KBM-7 (cell line): ENCODE data around the gene EEF1G.
A peak's percentile ranks its signal among the peaks of the same experiment; 100 is the strongest.
"Not testable (repeated sequence)": the region's sequence is repeated elsewhere in the genome, so short reads cannot be mapped to it uniquely, and the experiment has no call there.

ENCODE experiments used
- DNase-seq: peaks from one replicate; pipeline ENCODE4 v3.0.0-alpha.2; 2015
- in situ Hi-C: fragments of 300-500 bp; cut with MboI; formaldehyde crosslinking; loops from 2 replicates; pipeline ENCODE4 v1.14.3; 2020; ENCODE audit warnings: low sequenced_read_pairs, low pct_unique_long_range_greater_than_20kb, mixed read lengths

The EEF1G gene

DNA sequence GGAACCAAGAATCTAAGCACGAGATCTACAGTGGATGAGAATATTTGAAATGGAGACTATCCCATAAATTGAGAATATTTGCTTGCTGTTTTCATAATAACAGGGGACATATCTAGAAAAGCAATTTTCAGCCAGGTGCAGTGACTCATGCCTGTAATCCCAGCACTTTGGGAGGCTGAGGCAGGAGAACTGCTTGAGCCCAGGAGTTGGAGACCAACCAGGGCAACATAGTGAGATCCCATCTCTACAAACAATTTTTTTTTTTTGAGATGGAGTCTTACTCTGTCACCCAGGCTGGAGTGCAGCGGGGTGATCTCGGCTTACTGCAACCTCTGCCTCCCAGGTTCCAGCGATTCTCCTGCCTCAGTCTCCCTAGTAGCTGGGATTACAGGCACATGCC, 8.0 kb upstream of the EEF1G start:
- in situ Hi-C loops, DNase-seq: not testable (repeated sequence)

DNA sequence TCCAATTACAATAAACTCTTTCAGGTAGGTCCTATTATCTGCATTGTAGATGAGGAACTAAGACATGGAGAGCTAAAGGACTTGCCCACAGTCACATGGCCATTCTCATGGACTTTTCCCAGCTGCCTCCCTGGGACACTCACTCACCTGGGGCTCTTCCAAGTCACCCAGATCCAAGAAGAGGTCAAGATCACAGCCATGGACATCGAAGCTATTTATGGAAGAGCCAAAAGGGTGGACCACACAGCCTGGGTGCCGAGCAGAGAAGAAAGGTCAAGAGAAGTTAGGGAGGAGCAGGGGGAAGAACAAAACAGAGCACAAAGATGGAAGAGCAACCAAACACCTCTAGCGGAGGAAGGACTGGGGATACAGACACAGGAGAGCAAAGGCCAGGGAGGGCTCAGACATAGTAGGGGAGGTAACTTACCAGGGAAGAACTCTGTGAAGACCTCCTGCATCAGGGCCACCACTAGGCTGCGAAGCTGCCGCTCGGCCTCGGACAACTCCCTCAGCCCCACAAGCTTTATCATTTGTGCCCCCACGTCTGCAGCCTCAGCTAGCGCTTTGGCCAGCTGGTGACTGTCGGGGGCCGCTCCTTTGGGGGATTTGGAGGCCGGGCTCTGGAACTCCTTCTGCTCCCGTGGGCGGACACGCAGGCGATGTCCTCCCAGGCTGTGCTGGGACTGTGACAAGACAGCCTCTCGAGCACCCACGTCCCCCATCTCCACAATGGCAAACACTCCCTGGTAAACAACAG, 7.4 kb upstream of the EEF1G start:
- no peak for DNase-seq
- in situ Hi-C loops, result no loop called here

- in situ Hi-C loops, result no loop called here
Observed at GRCh38 chr11:62579252-62579651, 5.6 kb upstream of the EEF1G start.

GRCh38 chr11:62578541-62578940, 4.8 kb upstream of the EEF1G start:
- no peak for DNase-seq
- in situ Hi-C loops, result no loop called here

More at GRCh38 chr11:62579252-62579651, 5.6 kb upstream of the EEF1G start:
- no peak for DNase-seq

GRCh38 chr11:62577046-62577714, 3.5 kb upstream of the EEF1G start:
- DNase-seq, result no peak
- in situ Hi-C loops, result no loop called here

DNA sequence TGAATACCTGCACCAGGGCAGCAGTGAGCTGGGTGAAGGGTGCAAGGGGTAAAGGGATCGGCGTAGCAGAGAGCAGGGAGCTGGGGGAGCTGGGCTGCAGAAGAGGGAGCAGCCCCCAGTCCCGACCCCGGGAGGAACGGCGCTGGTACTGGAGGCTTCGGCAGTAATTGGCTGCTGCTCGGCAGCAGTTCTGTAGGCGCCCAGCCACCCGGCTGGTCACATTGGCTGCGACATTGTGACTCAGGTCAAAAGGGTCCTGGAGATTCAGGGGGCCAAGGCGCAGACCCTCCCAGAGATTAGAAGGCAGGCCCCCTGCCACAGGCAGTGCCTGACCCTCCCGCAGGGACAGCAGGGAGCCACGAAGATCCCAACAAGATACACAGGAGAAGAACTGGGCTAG, 2.1 kb upstream of the EEF1G start:
- DNase-seq, result no peak
- in situ Hi-C loops, result no loop called here

GRCh38 chr11:62575156-62575555, 1.5 kb upstream of the EEF1G start:
- DNase-seq, result no peak
- in situ Hi-C loops, result no loop called here

DNA sequence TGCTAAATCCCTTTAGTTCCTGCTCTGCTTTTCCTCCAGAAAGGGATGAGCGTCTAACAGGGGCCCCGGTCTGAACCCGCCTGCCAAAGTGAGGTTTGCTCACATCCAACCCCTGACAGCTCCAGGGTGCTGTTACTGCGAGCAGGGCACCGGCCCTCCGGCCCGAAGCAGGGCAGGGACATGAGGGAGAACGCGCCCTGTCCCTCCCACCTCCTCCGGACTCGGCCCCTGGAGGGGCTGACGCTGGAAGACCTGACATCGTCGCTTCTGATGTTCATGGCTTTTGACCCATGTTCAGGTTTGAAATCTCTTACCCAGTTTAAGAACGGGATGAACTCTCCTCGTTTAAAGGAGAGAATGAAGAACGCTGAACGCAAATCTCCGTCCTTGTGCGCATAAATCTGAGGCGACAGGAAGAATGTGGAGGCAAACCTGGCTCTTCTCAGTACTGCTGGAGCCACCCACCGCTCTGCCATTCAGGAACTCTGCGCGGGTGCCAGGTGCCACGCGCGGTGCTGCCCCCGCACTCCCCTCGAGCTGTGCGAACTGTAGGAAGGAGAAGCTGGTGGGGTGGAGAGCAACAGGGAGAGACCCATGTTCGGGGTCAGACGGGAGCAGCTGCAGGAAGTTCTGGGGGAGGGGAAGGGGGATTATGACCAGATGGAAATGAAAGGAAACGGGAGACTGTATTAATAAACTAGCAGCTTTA, 826 bp upstream of the EEF1G start:
- in situ Hi-C loops, result no loop called here

DNA sequence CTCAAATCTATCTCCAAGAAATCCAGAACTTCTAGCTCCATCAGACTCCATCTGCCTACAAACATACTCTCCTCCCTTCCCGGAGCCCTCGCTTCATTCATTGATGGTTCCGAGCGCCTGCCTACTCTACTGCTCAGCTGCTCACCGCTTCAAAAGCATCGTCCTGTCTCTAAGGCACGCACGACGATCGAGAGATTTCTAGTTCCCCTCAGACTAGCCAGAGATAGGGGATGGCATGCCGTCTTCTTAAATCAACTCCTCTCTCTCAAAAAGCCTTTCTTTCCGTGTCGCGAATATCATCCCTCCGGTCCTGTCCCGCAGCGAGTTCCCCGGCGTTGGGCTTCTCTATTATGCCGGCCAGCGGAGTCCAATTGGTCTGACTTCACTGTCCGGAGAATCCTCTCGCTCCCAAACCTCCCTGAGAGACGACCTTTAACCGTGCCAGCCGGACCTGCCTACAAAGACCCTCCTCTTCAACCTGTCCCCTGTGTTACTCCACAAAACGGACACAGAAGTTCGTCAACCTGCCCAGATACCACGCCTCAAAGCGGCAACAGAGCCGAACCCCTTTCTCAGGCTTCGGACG, 592 bp downstream of the EEF1G start:
- DNase-seq, result peak; percentile 30
- in situ Hi-C loops, result no loop called here

More for the DNA sequence above, 826 bp upstream of the EEF1G start:
- DNase-seq, result peak; percentile 65

DNA sequence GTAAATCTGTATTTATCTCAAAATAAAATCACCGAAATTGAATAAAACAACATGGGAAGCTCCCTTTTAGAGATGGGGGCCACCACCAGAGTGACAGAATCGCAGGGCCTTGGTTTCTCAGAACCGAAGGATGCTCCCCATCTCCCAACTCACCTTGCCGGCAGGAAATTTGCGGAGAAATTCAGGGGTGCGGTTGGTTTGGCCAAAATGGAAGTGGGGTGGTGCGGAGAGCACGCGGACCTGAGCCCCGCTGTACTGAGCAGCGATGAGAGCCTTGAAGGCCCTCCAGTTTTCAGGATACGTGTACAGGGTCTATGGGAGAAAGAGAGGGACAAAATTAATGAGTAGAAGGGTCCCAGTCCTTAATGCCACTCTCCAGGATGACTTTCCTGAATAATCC, 1.3 kb downstream of the EEF1G start:
- DNase-seq, result no peak
- in situ Hi-C loops, result no loop called here

- DNase-seq, in situ Hi-C loops: not testable (repeated sequence)
Observed at GRCh38 chr11:62571493-62571892, 2.2 kb downstream of the EEF1G start.

GRCh38 chr11:62570903-62571302, 2.8 kb downstream of the EEF1G start:
- in situ Hi-C loops, DNase-seq: not testable (repeated sequence)

GRCh38 chr11:62569611-62570010, 4.1 kb downstream of the EEF1G start:
- DNase-seq, result no peak
- in situ Hi-C loops, result no loop called here

DNA sequence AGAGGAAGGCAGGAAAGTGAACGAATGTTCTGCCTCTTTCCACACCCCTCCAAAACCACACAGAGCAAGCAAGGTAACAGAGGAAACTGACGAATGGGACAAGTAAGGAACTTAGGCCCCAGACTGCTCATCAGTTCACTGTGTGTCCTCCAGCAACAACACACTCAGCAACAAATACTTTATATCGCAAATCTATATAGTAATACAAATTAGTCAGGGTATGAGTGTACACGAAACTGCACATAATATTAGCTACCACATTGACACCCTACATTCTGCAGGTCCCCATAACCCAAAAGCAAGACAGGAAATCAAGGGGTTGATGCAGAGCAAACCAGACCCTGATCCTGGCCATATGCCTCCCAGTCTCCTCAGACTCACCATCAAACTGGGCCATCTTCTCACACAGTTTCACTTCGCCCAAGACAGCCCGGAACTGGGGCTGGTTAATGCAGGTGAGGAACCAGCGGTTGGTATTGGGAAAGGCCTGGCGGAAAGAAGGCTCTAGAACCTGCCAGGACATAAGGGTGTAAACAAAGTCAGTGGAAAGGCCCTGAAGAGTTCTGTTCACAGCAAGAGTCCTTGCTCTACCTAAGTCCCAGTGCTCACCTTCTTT, 6.6 kb downstream of the EEF1G start:
- no peak for DNase-seq
- in situ Hi-C loops, result no loop called here

DNA sequence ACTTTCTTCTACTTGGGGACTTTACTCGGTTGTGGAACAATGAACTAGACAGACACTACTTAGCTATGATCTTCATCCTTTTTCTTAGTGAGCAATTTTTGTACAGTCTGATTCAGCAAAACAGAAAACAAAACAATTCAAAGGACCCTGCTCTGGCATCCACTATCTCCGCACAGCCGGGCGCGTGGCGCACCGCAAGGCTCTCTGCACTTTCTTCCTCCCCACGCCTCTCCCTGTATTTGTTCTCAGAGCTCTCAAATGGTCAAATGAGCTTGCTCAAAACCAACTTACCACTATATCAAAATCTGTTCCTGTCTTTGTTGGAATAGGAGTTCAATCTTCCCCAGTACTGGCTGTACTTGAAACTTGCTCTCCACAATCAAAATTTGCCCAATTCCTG, 7.4 kb downstream of the EEF1G start:
- DNase-seq, result no peak
- in situ Hi-C loops, result no loop called here

GRCh38 chr11:62565100-62565802, 8.4 kb downstream of the EEF1G start:
- in situ Hi-C loops, result no loop called here
- no peak for DNase-seq

GRCh38 chr11:62561677-62562230, 11.9 kb downstream of the EEF1G start:
- DNase-seq, in situ Hi-C loops: not testable (repeated sequence)

DNA sequence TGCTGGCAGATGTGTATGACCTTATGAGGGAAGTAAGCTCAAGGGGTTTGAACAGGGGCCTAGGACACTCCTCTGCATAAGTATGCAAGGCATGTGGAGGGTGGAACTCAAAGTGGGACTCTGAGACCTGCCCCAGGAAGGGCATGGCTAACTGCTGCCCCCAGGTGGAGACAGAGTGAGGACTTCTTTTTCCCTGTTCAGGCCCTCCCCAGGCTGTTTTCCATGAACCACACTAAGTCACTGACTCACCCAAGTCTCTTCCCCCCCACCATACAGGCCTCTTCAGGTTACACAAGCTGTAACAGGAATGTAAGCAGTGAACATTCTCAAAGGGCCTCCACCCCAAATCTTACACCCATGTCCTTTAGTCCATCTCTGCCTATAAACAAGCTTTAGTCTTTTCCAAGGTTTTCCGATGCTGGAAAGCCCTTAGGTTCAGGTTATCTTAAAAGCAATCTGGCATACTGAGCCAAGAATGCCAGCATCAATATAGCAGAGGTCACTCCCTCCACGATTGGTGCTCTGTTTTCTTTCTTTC, 13.1 kb downstream of the EEF1G start:
- in situ Hi-C loops, result no loop called here
- peak; percentile 93 for DNase-seq
